IMR-90 (cell line): ENCODE results near the gene ETFA. TPM values are rescaled to one million over a fixed set of nuclear protein-coding genes. Genes with fewer than 3 reads are reported as not detected.

Source experiments
- ATAC-seq: fragments of 200-7000 bp; cut with Tn5 transposase; 2 replicates; pipeline ENCODE4 v1.9.1; 2020; ENCODE audit warnings: low read depth, mild to moderate bottlenecking, moderate library complexity
- BruUV-seq: library from RNA; stranded (reverse); fragments of 400-500 nt; replicated peaks from 2 replicates; lab custom pipeline; 2021; lab: Mats Ljungman, UMichigan
- CTCF ChIA-PET: fragments of 300-600 bp; formaldehyde crosslinking; extraction: SDS; loops from one replicate; lab custom pipeline; 2021; ENCODE audit warnings: antibody characterized with exemption; lab: Yijun Ruan, JAX
- POLR2A ChIA-PET: fragments of 300-600 bp; sonication (Branson Sonifier 250); formaldehyde crosslinking; loops from one replicate; lab custom pipeline; 2022; ENCODE audit warnings: antibody characterized with exemption; ENCODE audit not compliant: unreplicated experiment; lab: Charles Lee
- DNase-seq: peaks from one replicate; pipeline ENCODE4 v3.0.0; 2013
- H2AFZ ChIP-seq: replicated peaks from 2 replicates; pipeline ENCODE3; 2013; ENCODE audit warnings: low read length, mild to moderate bottlenecking; ENCODE audit not compliant: poor library complexity
- H2AK5ac ChIP-seq: 2 replicates; pipeline ENCODE4 v1.6.1; 2013; ENCODE audit warnings: low read depth, low read length, inconsistent platforms
- H2AK9ac ChIP-seq: replicated peaks from 2 replicates; pipeline ENCODE3; 2013; ENCODE audit warnings: mild to moderate bottlenecking, low read depth, low read length, moderate library complexity; ENCODE audit not compliant: poor library complexity
- H2BK120ac ChIP-seq: 2 replicates; pipeline ENCODE4 v1.6.1; 2013; ENCODE audit warnings: low read depth, low read length, inconsistent platforms
- H2BK15ac ChIP-seq: 3 replicates; pipeline ENCODE4 v1.6.1; 2013; ENCODE audit warnings: low read depth, low read length, inconsistent platforms
- H2BK20ac ChIP-seq: 2 replicates; pipeline ENCODE4 v1.6.1; 2013; ENCODE audit warnings: low read depth, mild to moderate bottlenecking, inconsistent platforms, low read length, moderate library complexity
- H2BK5ac ChIP-seq: 2 replicates; pipeline ENCODE4 v1.6.1; 2013; ENCODE audit warnings: mild to moderate bottlenecking, low read depth, low read length, inconsistent platforms; ENCODE audit not compliant: poor library complexity, severe bottlenecking
- H3K14ac ChIP-seq: replicated peaks from 2 replicates; pipeline ENCODE4 v1.6.1; 2013; ENCODE audit warnings: low read depth, low read length, inconsistent platforms
- H3K18ac ChIP-seq: 2 replicates; pipeline ENCODE4 v1.6.1; 2013; ENCODE audit warnings: low read depth, low read length, control low read depth
- H3K23ac ChIP-seq: 2 replicates; pipeline ENCODE4 v1.6.1; 2013; ENCODE audit warnings: low read depth, low read length, inconsistent platforms
- H3K27ac ChIP-seq: 2 replicates; pipeline ENCODE4 v1.5.1; 2013; ENCODE audit warnings: mild to moderate bottlenecking, control low read depth, low read length; ENCODE audit not compliant: insufficient read depth
- H3K27me3 ChIP-seq: 2 replicates; pipeline ENCODE4 v1.6.1; 2013; ENCODE audit warnings: low read length; ENCODE audit not compliant: control insufficient read depth, insufficient read depth
- H3K36me3 ChIP-seq: 2 replicates; pipeline ENCODE4 v1.6.1; 2013; ENCODE audit warnings: low read length, mixed read lengths; ENCODE audit not compliant: control insufficient read depth, insufficient read depth
- H3K4ac ChIP-seq: 2 replicates; pipeline ENCODE4 v1.6.1; 2013; ENCODE audit warnings: low read depth, low read length, inconsistent platforms
- H3K4me1 ChIP-seq: 2 replicates; pipeline ENCODE4 v1.6.1; 2013; ENCODE audit warnings: low read length, mixed read lengths; ENCODE audit not compliant: control insufficient read depth, insufficient read depth
- H3K4me2 ChIP-seq: 2 replicates; pipeline ENCODE4 v1.6.1; 2013; ENCODE audit warnings: low read depth, mild to moderate bottlenecking, control low read depth, low read length, moderate library complexity
- H3K4me3 ChIP-seq: 2 replicates; pipeline ENCODE4 v1.5.1; 2013; ENCODE audit warnings: low read depth, mild to moderate bottlenecking, control low read depth, low read length, moderate library complexity; ENCODE audit not compliant: insufficient read depth
- H3K56ac ChIP-seq: 2 replicates; pipeline ENCODE4 v1.6.1; 2013; ENCODE audit warnings: low read length, inconsistent platforms; ENCODE audit not compliant: insufficient read depth; ENCODE audit errors: extremely low read depth
- H3K79me1 ChIP-seq, 2 experiments: 2 replicates each; pipeline ENCODE4 v1.6.1; 2013; ENCODE audit warnings: low read length in 2 of 2, inconsistent platforms in 1 of 2, low read depth in 1 of 2
- H3K9ac ChIP-seq: 2 replicates; pipeline ENCODE4 v1.6.1; 2013; ENCODE audit warnings: low read depth, low read length, control low read depth
- H3K9me1 ChIP-seq: 2 replicates; pipeline ENCODE4 v1.6.1; 2013; ENCODE audit warnings: low read length, inconsistent platforms; ENCODE audit not compliant: insufficient read depth
- H3K9me3 ChIP-seq: 2 replicates; pipeline ENCODE4 v1.6.1; 2013; ENCODE audit warnings: low read length; ENCODE audit not compliant: control insufficient read depth, insufficient read depth
- H4K20me1 ChIP-seq: 2 replicates; pipeline ENCODE4 v1.6.1; 2013; ENCODE audit warnings: low read length, inconsistent platforms; ENCODE audit not compliant: insufficient read depth
- H4K5ac ChIP-seq: 2 replicates; pipeline ENCODE4 v1.6.1; 2013; ENCODE audit warnings: mild to moderate bottlenecking, low read depth, low read length, control low read depth
- H4K8ac ChIP-seq, 2 experiments: 2 replicates each; pipeline ENCODE4 v1.6.1; 2013; ENCODE audit warnings: low read depth in 2 of 2, low read length in 2 of 2, control low read depth in 1 of 2, inconsistent platforms in 1 of 2
- H4K91ac ChIP-seq: 2 replicates; pipeline ENCODE4 v1.6.1; 2013; ENCODE audit warnings: low read depth, low read length, inconsistent platforms; ENCODE audit not compliant: insufficient read depth
- BHLHE40 ChIP-seq: fragments of 150-350 bp; IDR thresholded peaks from 2 replicates; pipeline ENCODE4 v1.6.1; 2016; ENCODE audit warnings: mild to moderate bottlenecking, low read depth, low read length
- CEBPB ChIP-seq: IDR thresholded peaks from 2 replicates; pipeline ENCODE4 v1.6.1; 2012; ENCODE audit warnings: low read depth, low read length, improper control_type of control experiment
- CTCF ChIP-seq: conservative IDR thresholded peaks from 2 replicates; pipeline ENCODE4 v1.5.1; 2012; ENCODE audit warnings: mild to moderate bottlenecking, low read depth, low read length, improper control_type of control experiment
- ELK1 ChIP-seq: fragments of 150-350 bp; IDR thresholded peaks from 2 replicates; pipeline ENCODE4 v1.6.1; 2016; ENCODE audit warnings: low read depth, mild to moderate bottlenecking, low read length, moderate library complexity, borderline replicate concordance
- FOS ChIP-seq: fragments of 150-350 bp; IDR thresholded peaks from 2 replicates; pipeline ENCODE4 v1.6.1; 2016; ENCODE audit warnings: low read depth, low read length
- MAZ ChIP-seq: IDR thresholded peaks from 2 replicates; pipeline ENCODE4 v1.6.1; 2012; ENCODE audit warnings: low read depth, mild to moderate bottlenecking, low read length, improper control_type of control experiment, moderate library complexity, borderline replicate concordance
- MXI1 ChIP-seq: IDR thresholded peaks from 2 replicates; pipeline ENCODE4 v1.6.1; 2012; ENCODE audit warnings: low read depth, mild to moderate bottlenecking, low read length, moderate library complexity, borderline replicate concordance
- NFE2L2 ChIP-seq: fragments of 150-350 bp; IDR thresholded peaks from 2 replicates; pipeline ENCODE4 v1.6.1; 2016; ENCODE audit warnings: low read depth, mild to moderate bottlenecking, low read length
- POLR2A ChIP-seq: IDR thresholded peaks from 2 replicates; pipeline ENCODE4 v1.6.1; 2012; ENCODE audit warnings: mild to moderate bottlenecking, low read depth, low read length
- RAD21 ChIP-seq: IDR thresholded peaks from 2 replicates; pipeline ENCODE4 v1.6.1; 2012; ENCODE audit warnings: low read length, improper control_type of control experiment
- RCOR1 ChIP-seq: IDR thresholded peaks from 2 replicates; pipeline ENCODE4 v1.6.1; 2012; ENCODE audit warnings: mild to moderate bottlenecking, low read length, improper control_type of control experiment; ENCODE audit not compliant: insufficient replicate concordance
- RFX5 ChIP-seq: IDR thresholded peaks from 2 replicates; pipeline ENCODE4 v1.8.0; 2012; ENCODE audit warnings: low read depth, mild to moderate bottlenecking, low read length, moderate library complexity
- SMC3 ChIP-seq: fragments of 150-350 bp; IDR thresholded peaks from 2 replicates; pipeline ENCODE4 v1.6.1; 2016; ENCODE audit warnings: low read depth, mild to moderate bottlenecking, antibody characterized with exemption, low read length, moderate library complexity
- USF2 ChIP-seq: fragments of 150-350 bp; IDR thresholded peaks from 2 replicates; pipeline ENCODE4 v1.6.1; 2017; ENCODE audit warnings: mild to moderate bottlenecking, antibody characterized with exemption, low read length, low read depth
- WGBS, 2 experiments: methylation state at CpG; one replicate each; pipeline versions ENCODE4 v1.1.5 to v1.1.7; 2013; ENCODE audit warnings: missing lambda C conversion rate in 2 of 2; ENCODE audit not compliant: insufficient read length in 1 of 2; ENCODE audit errors: extremely low coverage in 2 of 2; 5-methylcytosine and 5-hydroxymethylcytosine counted together
- dilution Hi-C: fragments of 300-500 bp; cut with HindIII; formaldehyde crosslinking; loops from one replicate; pipeline ENCODE4 v1.14.3; 2018; ENCODE audit warnings: low sequenced_read_pairs; ENCODE audit not compliant: unreplicated experiment
- in situ Hi-C: fragments of 300-500 bp; cut with MboI; formaldehyde crosslinking; loops from 3 replicates; pipeline ENCODE4 v1.14.3; 2019; ENCODE audit warnings: low sequenced_read_pairs, inconsistent platforms, mixed read lengths
- intact Hi-C: fragments of 100-400 bp; cut with micrococcal nuclease; formaldehyde crosslinking; loops from 2 replicates; pipeline ENCODE4 v1.10.0; 2022
- polyA plus RNA-seq, 3 experiments: library from polyadenylated mRNA; depleted of rRNA; stranded (reverse); fragments of >200 nt; gene quantifications; 2 replicates each; pipeline ENCODE4 v1.2.3, GENCODE V29; 2012; ENCODE audit warnings: low replicate concordance in 1 of 3
- total RNA-seq: library from RNA; depleted of rRNA; stranded (reverse); fragments of >200 nt; gene quantifications from 2 replicates; pipeline ENCODE4 v1.2.3, GENCODE V29; 2012

ETFA gene
- total and polyA plus RNA-seq, 2 of the 4 experiments (the other 2 are of a cell fraction) = 115 to 172 TPM

- dilution Hi-C loops = no loop called here
- H2AK9ac ChIP-seq = peak overlapping the region; percentile 51
- H3K14ac ChIP-seq = peak overlapping the region; percentile 81
- peak overlapping the region; percentile 67 for H3K4ac ChIP-seq
- peaks cover 8% of the 10 kb centered on the region; the same call in 1 of the 2 replicates for H3K9me1 ChIP-seq
- peak overlapping the region; percentile 7 to 61; a peak in 2 of 4 replicates for H4K8ac ChIP-seq
- H3K23ac ChIP-seq = no peak overlapping the region; the same call in 1 of the 2 replicates
- H3K79me1 ChIP-seq = no peaks in the 10 kb centered on the region
- H3K9ac ChIP-seq = no peak overlapping the region
- no peaks in the 10 kb centered on the region for H3K36me3 ChIP-seq
- H3K56ac ChIP-seq = no peak overlapping the region
- no peaks in the 10 kb centered on the region; the same call in 1 of the 2 replicates for H3K27me3 ChIP-seq
- no TSS peak for BruUV-seq
- peak overlapping the region; percentile 75 for H2BK120ac ChIP-seq
- ChIA-PET CTCF (no interaction called here), POLR2A (no interaction called here)
- H4K20me1 ChIP-seq = no peaks in the 10 kb centered on the region
- WGBS, 2 experiments = 100% methylated on average over 5 of the region's 16 CpGs; no CpG with 5 or more reads in 1 of the 2 experiments
- H2BK5ac ChIP-seq = peak overlapping the region; percentile 46
- H3K18ac ChIP-seq = peak overlapping the region; percentile 39
- H2BK20ac ChIP-seq = peak overlapping the region; percentile 76
- H3K27ac ChIP-seq = peak overlapping the region; percentile 23; the same call in 1 of the 2 replicates
- intact Hi-C loops = no loop called here
- DNase-seq (no peak), ATAC-seq (peak; percentile 64)
- H3K4me2 ChIP-seq = no peak overlapping the region
- peak overlapping the region; percentile 85 for H4K91ac ChIP-seq
- H2BK15ac ChIP-seq = peak overlapping the region; percentile 42; the same call in 1 of the 3 replicates
- in situ Hi-C loops = no loop called here
- no peaks in the 10 kb centered on the region for H3K9me3 ChIP-seq
- no peak overlapping the region for H3K4me3 ChIP-seq
- peaks cover 10% of the 10 kb centered on the region for H3K4me1 ChIP-seq
- H4K5ac ChIP-seq = peak overlapping the region; percentile 47
- H2AFZ ChIP-seq = peak overlapping the region; percentile 74
- H2AK5ac ChIP-seq = peak overlapping the region; percentile 51; the same call in 1 of the 2 replicates
- TF ChIP-seq CTCF (no peak), USF2 (no peak), RFX5 (no peak), RCOR1 (no peak), BHLHE40 (no peak), ELK1 (no peak), SMC3 (no peak), POLR2A (no peak), NFE2L2 (no peak), MAZ (no peak), RAD21 (no peak), CEBPB (no peak), FOS (no peak), MXI1 (no peak)
Measured at GRCh38 chr15:76169911-76170800, 141.1 kb downstream of the ETFA start.
